DOHH2 (cell line): Measurements from ENCODE around the gene ADGRB2.

ENCODE experiments used
- H3F3A ChIP-seq: fragments of 200-600 bp; sonication (generic), shearing (Covaris generic); 2 replicates; pipeline ENCODE4 v1.6.0; 2016; ENCODE audit warnings: antibody characterized with exemption, mild to moderate bottlenecking; ENCODE audit not compliant: control insufficient read depth, insufficient read depth
- H3K27ac ChIP-seq: fragments of 200-600 bp; sonication (generic); 2 replicates; pipeline ENCODE4 v1.5.1; 2014; ENCODE audit warnings: low read depth, mild to moderate bottlenecking, low read length, moderate library complexity
- H3K27me3 ChIP-seq: fragments of 200-600 bp; sonication (generic); 2 replicates; pipeline ENCODE4 v1.6.1; 2014; ENCODE audit warnings: mild to moderate bottlenecking, low read length, mixed read lengths; ENCODE audit not compliant: control insufficient read depth
- H3K36me3 ChIP-seq: fragments of 200-600 bp; sonication (generic); 2 replicates; pipeline ENCODE4 v1.6.1; 2014; ENCODE audit warnings: mild to moderate bottlenecking, low read length, moderate library complexity, mixed read lengths; ENCODE audit not compliant: control insufficient read depth
- H3K4me1 ChIP-seq: fragments of 200-600 bp; sonication (generic); 2 replicates; pipeline ENCODE4 v1.6.1; 2014; ENCODE audit warnings: mild to moderate bottlenecking, low read length, mixed read lengths; ENCODE audit not compliant: control insufficient read depth
- H3K4me2 ChIP-seq: fragments of 200-600 bp; sonication (generic); 2 replicates; pipeline ENCODE4 v1.6.0; 2014; ENCODE audit warnings: mild to moderate bottlenecking, low read length, moderate library complexity
- H3K4me3 ChIP-seq: fragments of 200-600 bp; sonication (generic); 2 replicates; pipeline ENCODE4 v1.5.1; 2014; ENCODE audit warnings: mild to moderate bottlenecking, low read length, mixed read lengths
- H3K79me2 ChIP-seq: fragments of 200-600 bp; sonication (generic); 2 replicates; pipeline ENCODE4 v1.6.1; 2014; ENCODE audit warnings: mild to moderate bottlenecking, low read length, mixed read lengths; ENCODE audit not compliant: control insufficient read depth
- H3K9me2 ChIP-seq: fragments of 200-600 bp; sonication (generic); replicated peaks from 2 replicates; pipeline ENCODE4 v1.6.1; 2014; ENCODE audit warnings: mild to moderate bottlenecking, low read length, mixed read lengths; ENCODE audit not compliant: control insufficient read depth
- H3K9me3 ChIP-seq: fragments of 200-600 bp; sonication (generic); 2 replicates; pipeline ENCODE4 v1.6.1; 2014; ENCODE audit warnings: antibody characterized with exemption, low read length, mixed read lengths; ENCODE audit not compliant: control insufficient read depth, insufficient read depth
- H4K20me1 ChIP-seq: fragments of 200-600 bp; sonication (generic); 2 replicates; pipeline ENCODE4 v1.6.0; 2014; ENCODE audit warnings: low read depth, mild to moderate bottlenecking, antibody characterized with exemption, low read length, moderate library complexity; ENCODE audit not compliant: control insufficient read depth, insufficient read depth
- EZH2phosphoT487 ChIP-seq: fragments of 200-600 bp; sonication (generic); IDR thresholded peaks from 2 replicates; pipeline ENCODE4 v1.6.1; 2017; ENCODE audit warnings: borderline replicate concordance, mild to moderate bottlenecking, antibody characterized with exemption, low read length, moderate library complexity, mixed read lengths
- TF ChIP-seq, protein P1 (sequence below): fragments of 200-600 bp; sonication (generic); IDR thresholded peaks from one replicate; pipeline ENCODE4 v1.5.1; 2014; ENCODE audit warnings: antibody characterized with exemption, mild to moderate bottlenecking, low read depth, low read length; ENCODE audit not compliant: poor library complexity, severe bottlenecking

ADGRB2 gene

DNA sequence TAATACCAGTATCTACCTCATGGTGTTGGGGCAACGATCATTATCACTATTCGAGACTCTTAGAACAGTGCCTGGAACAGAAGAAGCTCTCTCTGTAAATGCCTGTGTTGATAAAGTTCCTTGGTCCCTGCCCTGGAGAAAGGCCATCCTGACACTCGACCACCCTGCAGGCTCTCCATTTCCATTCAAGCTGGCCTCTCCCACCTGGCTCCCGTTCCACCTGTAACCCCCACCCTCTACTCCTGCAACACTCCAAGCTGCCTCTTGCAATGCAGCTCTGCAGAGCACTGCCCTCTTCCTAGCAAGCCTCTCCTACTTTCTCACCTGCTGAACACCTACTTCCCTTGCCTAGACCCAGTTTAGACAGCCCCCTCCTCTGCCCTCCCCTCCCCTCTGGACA lies 45.6 kb upstream of the ADGRB2 start:
- H3K36me3 ChIP-seq, result no peaks in the 10 kb centered on the region
- H3K27ac ChIP-seq, result no peak overlapping the region
- TF ChIP-seq EZH2phosphoT487, result no peak
- TF ChIP-seq, protein P1, sequence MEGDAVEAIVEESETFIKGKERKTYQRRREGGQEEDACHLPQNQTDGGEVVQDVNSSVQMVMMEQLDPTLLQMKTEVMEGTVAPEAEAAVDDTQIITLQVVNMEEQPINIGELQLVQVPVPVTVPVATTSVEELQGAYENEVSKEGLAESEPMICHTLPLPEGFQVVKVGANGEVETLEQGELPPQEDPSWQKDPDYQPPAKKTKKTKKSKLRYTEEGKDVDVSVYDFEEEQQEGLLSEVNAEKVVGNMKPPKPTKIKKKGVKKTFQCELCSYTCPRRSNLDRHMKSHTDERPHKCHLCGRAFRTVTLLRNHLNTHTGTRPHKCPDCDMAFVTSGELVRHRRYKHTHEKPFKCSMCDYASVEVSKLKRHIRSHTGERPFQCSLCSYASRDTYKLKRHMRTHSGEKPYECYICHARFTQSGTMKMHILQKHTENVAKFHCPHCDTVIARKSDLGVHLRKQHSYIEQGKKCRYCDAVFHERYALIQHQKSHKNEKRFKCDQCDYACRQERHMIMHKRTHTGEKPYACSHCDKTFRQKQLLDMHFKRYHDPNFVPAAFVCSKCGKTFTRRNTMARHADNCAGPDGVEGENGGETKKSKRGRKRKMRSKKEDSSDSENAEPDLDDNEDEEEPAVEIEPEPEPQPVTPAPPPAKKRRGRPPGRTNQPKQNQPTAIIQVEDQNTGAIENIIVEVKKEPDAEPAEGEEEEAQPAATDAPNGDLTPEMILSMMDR, result no peak
- H3K4me3 ChIP-seq, result no peak overlapping the region
- no peaks in the 10 kb centered on the region for H3K9me3 ChIP-seq
- H3K9me2 ChIP-seq, result no peaks in the 10 kb centered on the region
- H3K4me1 ChIP-seq, result no peaks in the 10 kb centered on the region
- H3K79me2 ChIP-seq, result no peaks in the 10 kb centered on the region
- peaks cover 6% of the 10 kb centered on the region for H3F3A ChIP-seq
- H3K27me3 ChIP-seq, result no peaks in the 10 kb centered on the region; the same call in 1 of the 2 replicates
- H4K20me1 ChIP-seq, result no peaks in the 10 kb centered on the region
- H3K4me2 ChIP-seq, result no peak overlapping the region

DNA sequence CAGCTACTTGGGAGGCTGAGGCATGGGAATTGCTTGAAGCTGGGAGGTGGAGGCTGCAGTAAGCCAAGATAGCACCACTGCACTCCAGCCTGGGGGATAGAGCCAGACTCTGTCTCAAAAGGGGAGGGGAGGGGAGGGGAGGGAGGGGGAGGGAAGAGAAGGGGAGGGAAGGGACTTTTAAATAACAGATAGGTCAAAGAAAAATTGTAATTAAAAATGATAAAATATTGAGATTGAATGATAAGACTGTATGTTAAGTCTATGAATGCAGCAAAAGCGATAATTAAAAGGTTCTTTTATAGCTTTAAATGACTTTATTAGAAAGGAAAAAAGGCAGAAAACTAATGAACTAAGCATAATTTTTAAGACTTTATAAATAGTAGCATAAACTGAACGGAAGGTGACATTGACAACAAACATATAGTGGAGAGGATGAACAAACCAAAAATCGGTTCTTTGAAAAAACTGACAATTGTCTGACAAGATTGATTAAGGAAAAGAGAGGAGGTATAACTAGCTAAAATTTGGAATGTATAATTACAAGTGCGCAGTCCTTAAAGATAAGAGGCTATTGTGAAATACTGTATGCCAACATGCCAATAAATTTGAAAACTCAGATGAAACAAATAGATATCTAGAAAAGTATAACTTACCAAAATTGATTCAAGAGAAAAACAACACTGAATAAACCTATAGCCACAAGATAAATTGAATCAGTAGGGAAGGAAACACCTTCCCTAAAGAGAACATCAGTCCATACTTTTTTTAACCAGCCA lies 43.3 kb upstream of the ADGRB2 start:
- no peak for TF ChIP-seq EZH2phosphoT487
- TF ChIP-seq, protein P1, result no peak
- H3F3A ChIP-seq, result peaks cover 13% of the 10 kb centered on the region

DNA sequence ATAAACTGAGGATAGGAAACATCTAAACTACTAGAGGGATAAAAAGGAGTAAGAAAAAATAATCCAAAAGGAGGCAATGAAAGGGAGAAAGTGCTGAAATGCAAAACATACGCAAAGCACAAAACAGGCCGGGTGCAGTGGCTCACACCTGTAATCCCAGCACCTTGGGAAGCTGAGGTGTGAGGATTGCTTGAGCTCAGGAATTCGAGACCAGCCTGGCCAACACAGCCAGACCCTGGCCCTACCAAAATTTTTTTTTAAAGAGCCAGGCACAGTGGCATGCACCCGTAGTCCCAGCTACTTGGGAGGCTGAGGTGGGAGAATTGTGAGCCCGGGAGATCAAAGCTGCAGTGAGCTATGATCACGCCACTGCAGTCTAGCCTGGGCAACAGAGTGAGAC lies 41.2 kb upstream of the ADGRB2 start:
- peaks cover 4% of the 10 kb centered on the region for H3K27me3 ChIP-seq
- no peaks in the 10 kb centered on the region for H3K36me3 ChIP-seq
- no peaks in the 10 kb centered on the region for H3K79me2 ChIP-seq
- H3K4me1 ChIP-seq, result peaks cover 26% of the 10 kb centered on the region
- no peaks in the 10 kb centered on the region for H4K20me1 ChIP-seq
- peaks cover 13% of the 10 kb centered on the region for H3F3A ChIP-seq
- H3K9me2 ChIP-seq, result no peaks in the 10 kb centered on the region
- H3K9me3 ChIP-seq, result no peaks in the 10 kb centered on the region
- no peak overlapping the region for H3K4me2 ChIP-seq
- TF ChIP-seq EZH2phosphoT487, result no peak
- TF ChIP-seq, protein P1, result no peak
- H3K4me3 ChIP-seq, result no peak overlapping the region
- H3K27ac ChIP-seq, result no peak overlapping the region

More for the DNA sequence above, 43.3 kb upstream of the ADGRB2 start:
- H3K27me3 ChIP-seq, result peaks cover 4% of the 10 kb centered on the region
- H3K4me1 ChIP-seq, result peaks cover 5% of the 10 kb centered on the region
- H3K9me2 ChIP-seq, result no peaks in the 10 kb centered on the region
- no peaks in the 10 kb centered on the region for H4K20me1 ChIP-seq
- H3K27ac ChIP-seq, result no peak overlapping the region
- H3K4me2 ChIP-seq, result no peak overlapping the region
- H3K9me3 ChIP-seq, result no peaks in the 10 kb centered on the region
- H3K79me2 ChIP-seq, result no peaks in the 10 kb centered on the region
- no peaks in the 10 kb centered on the region for H3K36me3 ChIP-seq
- H3K4me3 ChIP-seq, result no peak overlapping the region
